GM19438 (cell line): ENCODE results near the gene PPP1R14C.

ENCODE experiments used
- ATAC-seq: cut with Tn5 transposase; IDR thresholded peaks from one replicate; pipeline ENCODE4 v1.9.1; 2021; ENCODE audit warnings: low read depth; ENCODE audit not compliant: unreplicated experiment

Gene PPP1R14C

GRCh38 chr6:150142670-150143515 is at the start of gene PPP1R14C:
TSS of gene PPP1R14C (plus strand) at chr6:150143044. CDS start at chr6:150143193, 149 bp downstream.
- ATAC-seq = no peak

- ATAC-seq = no peak
Measured at GRCh38 chr6:150093397-150093796, 49.4 kb upstream of the PPP1R14C start.

GRCh38 chr6:150098155-150098554 is 44.7 kb upstream of the PPP1R14C start:
- no peak for ATAC-seq

GRCh38 chr6:150099546-150099945 is 43.3 kb upstream of the PPP1R14C start:
- ATAC-seq = no peak

- ATAC-seq = no peak
Measured at GRCh38 chr6:150099953-150100352, 42.9 kb upstream of the PPP1R14C start.

GRCh38 chr6:150100745-150101144 is 42.1 kb upstream of the PPP1R14C start:
- ATAC-seq = no peak

- ATAC-seq = no peak
Measured at GRCh38 chr6:150102750-150103270, 40.0 kb upstream of the PPP1R14C start.

GRCh38 chr6:150112233-150112632 is 30.6 kb upstream of the PPP1R14C start:
- ATAC-seq = no peak

GRCh38 chr6:150115769-150116168 is 27.1 kb upstream of the PPP1R14C start:
- no peak for ATAC-seq

- no peak for ATAC-seq
Measured at GRCh38 chr6:150116200-150116800, 26.5 kb upstream of the PPP1R14C start.

GRCh38 chr6:150118203-150118602 is 24.6 kb upstream of the PPP1R14C start:
- ATAC-seq = no peak

GRCh38 chr6:150118627-150119026 is 24.2 kb upstream of the PPP1R14C start:
- ATAC-seq = no peak

- no peak for ATAC-seq
Measured at GRCh38 chr6:150119173-150119572, 23.7 kb upstream of the PPP1R14C start.

- ATAC-seq = no peak
Measured at GRCh38 chr6:150123645-150124044, 19.2 kb upstream of the PPP1R14C start.

- no peak for ATAC-seq
Measured at GRCh38 chr6:150124235-150124634, 18.6 kb upstream of the PPP1R14C start.

- no peak for ATAC-seq
Measured at GRCh38 chr6:150126641-150127291, 16.1 kb upstream of the PPP1R14C start.

GRCh38 chr6:150128425-150128824 is 14.4 kb upstream of the PPP1R14C start:
- ATAC-seq = no peak

GRCh38 chr6:150129616-150130505 is 13.0 kb upstream of the PPP1R14C start:
- no peak for ATAC-seq

- no peak for ATAC-seq
Measured at GRCh38 chr6:150133686-150134085, 9.2 kb upstream of the PPP1R14C start.

GRCh38 chr6:150134280-150134920 is 8.4 kb upstream of the PPP1R14C start:
- no peak for ATAC-seq
